ENCODE results near the gene COL5A2.

The COL5A2 gene

GRCh38 chr2:189060096-189060642 is 119.4 kb downstream of the COL5A2 start:
- TF ChIP-seq, protein P1, sequence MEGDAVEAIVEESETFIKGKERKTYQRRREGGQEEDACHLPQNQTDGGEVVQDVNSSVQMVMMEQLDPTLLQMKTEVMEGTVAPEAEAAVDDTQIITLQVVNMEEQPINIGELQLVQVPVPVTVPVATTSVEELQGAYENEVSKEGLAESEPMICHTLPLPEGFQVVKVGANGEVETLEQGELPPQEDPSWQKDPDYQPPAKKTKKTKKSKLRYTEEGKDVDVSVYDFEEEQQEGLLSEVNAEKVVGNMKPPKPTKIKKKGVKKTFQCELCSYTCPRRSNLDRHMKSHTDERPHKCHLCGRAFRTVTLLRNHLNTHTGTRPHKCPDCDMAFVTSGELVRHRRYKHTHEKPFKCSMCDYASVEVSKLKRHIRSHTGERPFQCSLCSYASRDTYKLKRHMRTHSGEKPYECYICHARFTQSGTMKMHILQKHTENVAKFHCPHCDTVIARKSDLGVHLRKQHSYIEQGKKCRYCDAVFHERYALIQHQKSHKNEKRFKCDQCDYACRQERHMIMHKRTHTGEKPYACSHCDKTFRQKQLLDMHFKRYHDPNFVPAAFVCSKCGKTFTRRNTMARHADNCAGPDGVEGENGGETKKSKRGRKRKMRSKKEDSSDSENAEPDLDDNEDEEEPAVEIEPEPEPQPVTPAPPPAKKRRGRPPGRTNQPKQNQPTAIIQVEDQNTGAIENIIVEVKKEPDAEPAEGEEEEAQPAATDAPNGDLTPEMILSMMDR (IDR thresholded peaks at IDR 0.05; ENCODE audit: low read depth, low read length), result no peak
- H3K4me3 ChIP-seq (ENCODE audit: low read depth, low read length), result no peak overlapping the region

DNA sequence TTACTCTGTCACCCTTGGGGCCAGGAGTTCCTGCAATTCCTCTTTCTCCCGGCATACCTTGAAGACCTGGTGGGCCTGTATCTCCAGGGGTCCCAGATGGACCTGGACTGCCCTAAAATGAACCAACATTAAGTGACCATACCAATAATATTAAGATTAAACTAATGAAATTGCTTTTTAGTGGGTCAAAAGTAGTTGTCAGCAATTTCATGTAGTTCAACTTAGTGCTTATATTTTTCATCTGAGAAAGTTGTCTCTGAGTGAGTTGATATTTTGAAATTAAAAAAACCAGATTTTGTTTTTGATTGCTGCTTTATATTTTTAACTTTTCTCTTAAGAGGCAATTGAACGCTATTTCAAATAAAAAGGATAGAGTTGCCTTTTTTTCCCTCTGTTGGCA is 122.2 kb downstream of the COL5A2 start:
- TF ChIP-seq, protein P1 (IDR thresholded peaks at IDR 0.05; ENCODE audit: low read depth, low read length), result no peak
- no peak overlapping the region for H3K4me3 ChIP-seq (ENCODE audit: low read depth, low read length)

DNA sequence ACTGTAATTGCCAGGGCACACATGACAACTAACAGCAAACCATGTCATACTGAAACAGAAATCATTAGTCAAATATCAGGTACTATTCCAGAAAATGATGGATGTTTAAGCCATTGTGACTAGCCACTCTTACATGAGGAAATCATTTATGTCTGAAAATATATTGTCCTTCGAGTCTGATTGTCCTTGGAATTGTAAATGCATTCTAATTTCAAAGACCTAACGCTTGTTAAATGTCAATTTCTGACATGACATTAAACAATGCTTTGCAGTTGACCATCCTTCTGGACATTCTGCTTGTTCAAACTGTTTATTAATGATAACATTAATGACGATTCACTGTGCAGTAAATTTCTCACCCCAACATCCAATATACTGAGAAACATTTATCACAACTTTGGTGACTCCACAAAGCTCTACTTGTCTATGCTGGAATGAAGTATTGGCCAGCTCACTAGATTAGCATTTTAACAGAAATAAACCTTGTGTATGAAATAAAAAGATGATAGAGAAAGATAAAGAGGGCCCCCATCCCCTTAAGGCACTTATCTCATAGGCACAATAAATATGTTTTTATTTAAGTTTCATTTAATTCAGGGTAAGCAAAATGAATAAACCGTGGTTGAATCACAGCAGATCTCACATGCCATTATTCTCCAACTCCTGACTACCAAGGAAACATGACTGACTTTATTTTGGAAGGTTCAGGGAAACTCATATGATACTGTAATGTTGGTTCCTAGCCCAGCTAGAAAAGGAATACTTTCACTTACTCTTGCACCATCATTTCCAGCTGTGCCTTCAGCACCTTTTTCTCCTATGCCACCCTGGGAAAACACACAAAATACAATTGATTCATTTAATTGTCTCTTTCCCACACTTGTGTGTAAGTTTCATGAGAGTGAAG is 123.1 kb downstream of the COL5A2 start:
- no peak overlapping the region for H3K4me3 ChIP-seq (ENCODE audit: low read depth, low read length)
- TF ChIP-seq, protein P1 (IDR thresholded peaks at IDR 0.05; ENCODE audit: low read depth, low read length), result no peak

DNA sequence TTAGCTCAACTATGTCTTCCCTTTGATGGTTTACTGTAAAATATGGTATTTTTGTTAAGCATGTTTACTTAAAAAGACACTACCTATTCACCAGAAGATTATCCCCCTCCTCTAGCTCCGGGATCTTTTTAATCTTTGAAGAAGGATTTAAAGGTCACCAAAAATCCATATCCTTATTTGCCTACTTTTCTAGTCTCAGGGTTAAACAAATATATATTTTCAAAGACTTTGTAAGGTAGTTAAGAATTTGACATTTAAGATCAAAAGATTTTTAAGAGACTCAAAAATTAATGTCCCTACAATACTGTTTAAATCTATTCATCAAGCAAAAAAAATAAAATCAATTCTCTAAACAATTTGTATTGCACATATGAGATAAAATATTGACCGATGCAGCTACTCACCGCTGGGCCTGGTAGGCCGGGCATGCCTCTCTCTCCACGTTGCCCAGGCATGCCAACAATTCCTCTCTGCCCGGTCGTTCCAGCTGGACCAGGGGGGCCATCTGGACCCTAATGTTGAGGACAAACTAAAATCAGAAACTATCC is 129.3 kb downstream of the COL5A2 start:
- H3K4me3 ChIP-seq (ENCODE audit: low read depth, low read length), result no peak overlapping the region
- TF ChIP-seq, protein P1 (IDR thresholded peaks at IDR 0.05; ENCODE audit: low read depth, low read length), result no peak

DNA sequence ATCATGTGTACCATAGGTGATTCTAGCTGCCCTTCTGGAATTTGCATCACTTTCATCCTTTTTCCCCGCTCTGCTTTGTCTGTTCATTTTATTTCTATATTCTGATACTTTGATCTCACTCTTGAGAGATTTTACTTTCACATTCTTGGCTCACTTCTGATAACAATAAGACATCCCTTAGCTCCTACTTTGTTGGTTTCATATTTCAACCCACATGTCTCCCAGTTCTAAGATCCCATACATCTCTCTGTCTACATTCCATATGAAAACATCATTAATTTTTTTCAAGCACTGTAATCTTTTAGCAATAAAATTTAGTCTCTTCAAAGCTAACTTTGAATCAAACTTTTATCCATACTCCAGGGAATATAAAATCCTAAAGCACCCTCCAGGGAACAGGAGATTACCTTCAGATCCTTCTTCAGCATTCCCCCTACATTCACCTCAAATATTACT is 129.8 kb downstream of the COL5A2 start:
- TF ChIP-seq, protein P1 (IDR thresholded peaks at IDR 0.05; ENCODE audit: low read depth, low read length), result no peak

DNA sequence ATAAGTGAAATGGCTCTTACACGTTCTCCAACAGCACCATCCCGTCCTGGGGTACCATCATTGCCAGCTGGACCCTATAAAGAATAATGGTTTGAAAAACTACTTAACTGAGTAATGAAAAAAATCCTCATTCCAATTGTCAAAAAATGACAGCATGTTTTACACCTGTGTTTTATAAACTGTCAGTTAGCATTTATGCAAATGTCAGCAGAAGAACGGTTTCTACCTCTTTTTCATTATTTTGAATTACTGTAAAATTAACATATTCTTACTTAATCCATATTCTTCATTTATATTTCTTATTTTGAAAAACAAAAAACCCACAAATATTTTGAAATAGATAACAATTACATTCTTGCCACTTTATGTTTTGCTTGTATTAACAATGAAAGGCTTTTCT is 131.4 kb downstream of the COL5A2 start:
- TF ChIP-seq, protein P1 (IDR thresholded peaks at IDR 0.05; ENCODE audit: low read depth, low read length), result no peak
- no peak overlapping the region for H3K4me3 ChIP-seq (ENCODE audit: low read depth, low read length)

More for the DNA sequence above, 129.8 kb downstream of the COL5A2 start:
- no peak overlapping the region for H3K4me3 ChIP-seq (ENCODE audit: low read depth, low read length)
